Coronary artery (tissue), 2 donors: ENCODE results near the gene PCK1.

Experiments used
- DNase-seq: peaks from one replicate; pipeline ENCODE4 v3.0.0-alpha.2; 2017; ENCODE audit warnings: low spot score
- H3K27ac ChIP-seq, 2 donors: fragments of 200-600 bp; sonication (generic); one replicate each; pipeline ENCODE4 v1.5.1; 2016 to 2019
- H3K4me3 ChIP-seq: fragments of 200-600 bp; sonication (generic); 2 replicates; pipeline ENCODE4 v1.5.1; 2016; ENCODE audit warnings: mild to moderate bottlenecking, moderate library complexity
- CTCF ChIP-seq: fragments of 200-600 bp; sonication (generic); IDR thresholded peaks from one replicate; pipeline ENCODE4 v1.5.1; 2019; ENCODE audit warnings: antibody characterized with exemption

The PCK1 gene

GRCh38 chr20:57601737-57602136 lies 40.8 kb downstream of the PCK1 start:
- Histone ChIP-seq H3K4me3 (no peak overlapping the region), H3K27ac (no peak overlapping the region)
- DNase-seq = no peak
- no peak for TF ChIP-seq CTCF

- Histone ChIP-seq H3K27ac (no peak overlapping the region), H3K4me3 (no peak overlapping the region)
- DNase-seq = no peak
- TF ChIP-seq CTCF = no peak
Observed at GRCh38 chr20:57603120-57603519, 42.2 kb downstream of the PCK1 start.

GRCh38 chr20:57605045-57605444 lies 44.1 kb downstream of the PCK1 start:
- no peak for DNase-seq
- Histone ChIP-seq H3K27ac (no peak overlapping the region), H3K4me3 (no peak overlapping the region)
- no peak for TF ChIP-seq CTCF

GRCh38 chr20:57605878-57606277 lies 45.0 kb downstream of the PCK1 start:
- no peak for DNase-seq
- H3K27ac ChIP-seq = no peak overlapping the region

GRCh38 chr20:57608516-57608915 lies 47.6 kb downstream of the PCK1 start:
- Histone ChIP-seq H3K27ac (no peak overlapping the region), H3K4me3 (no peak overlapping the region)
- DNase-seq = no peak
- TF ChIP-seq CTCF = no peak

More at GRCh38 chr20:57605878-57606277, 45.0 kb downstream of the PCK1 start:
- no peak for TF ChIP-seq CTCF
- no peak overlapping the region for H3K4me3 ChIP-seq

GRCh38 chr20:57609086-57609841 lies 48.4 kb downstream of the PCK1 start:
- no peak overlapping the region for H3K4me3 ChIP-seq
- H3K27ac ChIP-seq = no peak overlapping the region
- no peak for DNase-seq
- no peak for TF ChIP-seq CTCF

GRCh38 chr20:57609842-57610167 lies 48.9 kb downstream of the PCK1 start:
- no peak overlapping the region for H3K4me3 ChIP-seq
- no peak for DNase-seq
- TF ChIP-seq CTCF = no peak
- H3K27ac ChIP-seq = no peak overlapping the region
